Sigmoid colon (tissue), 7 donors: ENCODE measurements around the gene TENT5A. TPM values are rescaled to one million over a fixed set of nuclear protein-coding genes. Genes with fewer than 3 reads are reported as not detected.

Source experiments
- DNase-seq: peaks from one replicate; pipeline ENCODE4 v3.0.0-alpha.2; 2019
- H3K27ac ChIP-seq, 4 donors: fragments of 200-600 bp; sonication (generic); one replicate each; pipeline ENCODE4 v1.5.1; 2016 to 2019; ENCODE audit warnings: mild to moderate bottlenecking in 1 of 4
- H3K27me3 ChIP-seq, 3 donors: fragments of 200-600 bp; sonication (generic); one replicate each; pipeline ENCODE4 v1.5.1; 2019; ENCODE audit warnings: mild to moderate bottlenecking in 1 of 3
- H3K36me3 ChIP-seq, 4 donors: fragments of 200-600 bp; sonication (generic); one replicate each; pipeline ENCODE4 v1.5.1; 2016 to 2019
- H3K4me1 ChIP-seq, 4 donors: fragments of 200-600 bp; sonication (generic); one replicate each; pipeline ENCODE4 v1.5.1; 2017 to 2019
- H3K4me3 ChIP-seq, 4 donors: fragments of 200-600 bp; sonication (generic); one replicate each; pipeline ENCODE4 v1.5.1; 2017 to 2019; ENCODE audit warnings: mild to moderate bottlenecking in 2 of 4, moderate library complexity in 1 of 4
- H3K9me3 ChIP-seq, 4 donors: fragments of 200-600 bp in 3 of 4; sonication (generic) in 3 of 4; one replicate each; pipeline versions ENCODE4 v1.5.1 to v1.6.1; 2013 to 2019
- EP300 ChIP-seq, 4 donors: sonication (generic); formaldehyde crosslinking; IDR thresholded peaks; one replicate each; pipeline ENCODE4 v1.6.1; 2017; ENCODE audit warnings: antibody characterized with exemption in 4 of 4
- POLR2A ChIP-seq, 2 donors: fragments of 450-650 bp; IDR thresholded peaks; one replicate each; pipeline ENCODE4 v1.6.1; 2016; ENCODE audit warnings: antibody characterized with exemption in 2 of 2, mild to moderate bottlenecking in 2 of 2, moderate library complexity in 2 of 2
- POLR2AphosphoS5 ChIP-seq, 4 donors: sonication (generic); formaldehyde crosslinking; IDR thresholded peaks; one replicate each; pipeline ENCODE4 v1.6.1; 2017; ENCODE audit warnings: antibody characterized with exemption in 4 of 4
- WGBS, 2 donors: extraction: QIAGEN DNeasy Blood & Tissue Kit; methylation state at CpG; one replicate each; pipeline ENCODE4 v1.1.7; 2013; 5-methylcytosine and 5-hydroxymethylcytosine counted together
- intact Hi-C: fragments of 100-400 bp; cut with DNase I; formaldehyde crosslinking; loops from one replicate; pipeline ENCODE4 v1.15.1; 2023
- polyA plus RNA-seq, 3 donors: library from polyadenylated mRNA; stranded (reverse); fragments of 200-250 nt; gene quantifications; one replicate each; pipeline ENCODE4 v1.2.3, GENCODE V29; 2013
- total RNA-seq, 4 donors: library from RNA; depleted of rRNA; stranded (reverse); fragments of >200 nt; gene quantifications; one replicate each; pipeline ENCODE4 v1.1.0, GENCODE V29; 2016
- TF ChIP-seq, protein P1 (sequence below), 4 experiments: fragments of 450-650 bp in 3 of 4; fragments of 200-600 bp in 1 of 4; IDR thresholded peaks; one replicate each; pipeline ENCODE4 v1.5.1; 2016 to 2019; ENCODE audit warnings: antibody characterized with exemption in 4 of 4, mild to moderate bottlenecking in 3 of 4, moderate library complexity in 2 of 4
- donor health status: healthy with polysubstance abuse.
- donor health status: Bipolar disorder and iron deficiency.
- donor health status: healthy.

TENT5A gene
- total and polyA plus RNA-seq, 7 donors: 7.5 to 29.3 (median 18.3) TPM

DNA sequence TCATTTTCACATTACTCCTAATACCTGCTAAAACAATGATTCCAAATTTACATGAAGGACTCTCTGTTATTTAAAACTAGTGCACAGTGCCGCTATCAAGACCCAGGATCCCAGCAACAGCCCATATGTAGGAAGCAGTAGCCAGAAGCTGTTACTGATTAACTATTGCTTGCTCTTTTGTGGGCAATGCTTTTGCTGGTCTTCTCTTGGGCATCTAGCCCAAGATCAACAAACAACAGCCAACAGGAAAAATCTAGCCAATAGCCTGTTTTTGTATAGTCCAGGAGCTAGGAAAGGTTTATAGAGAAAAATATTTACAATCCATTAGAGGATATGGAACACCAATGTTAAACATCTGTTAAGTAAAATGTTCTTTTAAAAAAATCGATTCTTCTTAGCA is 22.1 kb upstream of the TENT5A start:
- no peaks in the 10 kb centered on the region for H3K36me3 ChIP-seq
- intact Hi-C loops: no loop called here
- H3K4me1 ChIP-seq: no peaks in the 10 kb centered on the region
- WGBS, 2 donors: 11 to 60% methylated on average over 2 of the region's 2 CpGs
- H3K27ac ChIP-seq: no peak overlapping the region
- TF ChIP-seq POLR2A (IDR thresholded peaks at IDR 0.05): no peak
- no peak for TF ChIP-seq EP300 (IDR thresholded peaks at IDR 0.05)
- TF ChIP-seq, protein P1, sequence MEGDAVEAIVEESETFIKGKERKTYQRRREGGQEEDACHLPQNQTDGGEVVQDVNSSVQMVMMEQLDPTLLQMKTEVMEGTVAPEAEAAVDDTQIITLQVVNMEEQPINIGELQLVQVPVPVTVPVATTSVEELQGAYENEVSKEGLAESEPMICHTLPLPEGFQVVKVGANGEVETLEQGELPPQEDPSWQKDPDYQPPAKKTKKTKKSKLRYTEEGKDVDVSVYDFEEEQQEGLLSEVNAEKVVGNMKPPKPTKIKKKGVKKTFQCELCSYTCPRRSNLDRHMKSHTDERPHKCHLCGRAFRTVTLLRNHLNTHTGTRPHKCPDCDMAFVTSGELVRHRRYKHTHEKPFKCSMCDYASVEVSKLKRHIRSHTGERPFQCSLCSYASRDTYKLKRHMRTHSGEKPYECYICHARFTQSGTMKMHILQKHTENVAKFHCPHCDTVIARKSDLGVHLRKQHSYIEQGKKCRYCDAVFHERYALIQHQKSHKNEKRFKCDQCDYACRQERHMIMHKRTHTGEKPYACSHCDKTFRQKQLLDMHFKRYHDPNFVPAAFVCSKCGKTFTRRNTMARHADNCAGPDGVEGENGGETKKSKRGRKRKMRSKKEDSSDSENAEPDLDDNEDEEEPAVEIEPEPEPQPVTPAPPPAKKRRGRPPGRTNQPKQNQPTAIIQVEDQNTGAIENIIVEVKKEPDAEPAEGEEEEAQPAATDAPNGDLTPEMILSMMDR (IDR thresholded peaks at IDR 0.05): no peak
- no peak for TF ChIP-seq POLR2AphosphoS5 (IDR thresholded peaks at IDR 0.05)
- no peaks in the 10 kb centered on the region for H3K9me3 ChIP-seq
- H3K4me3 ChIP-seq: no peak overlapping the region
- DNase-seq: no peak
- H3K27me3 ChIP-seq: no peaks in the 10 kb centered on the region

DNA sequence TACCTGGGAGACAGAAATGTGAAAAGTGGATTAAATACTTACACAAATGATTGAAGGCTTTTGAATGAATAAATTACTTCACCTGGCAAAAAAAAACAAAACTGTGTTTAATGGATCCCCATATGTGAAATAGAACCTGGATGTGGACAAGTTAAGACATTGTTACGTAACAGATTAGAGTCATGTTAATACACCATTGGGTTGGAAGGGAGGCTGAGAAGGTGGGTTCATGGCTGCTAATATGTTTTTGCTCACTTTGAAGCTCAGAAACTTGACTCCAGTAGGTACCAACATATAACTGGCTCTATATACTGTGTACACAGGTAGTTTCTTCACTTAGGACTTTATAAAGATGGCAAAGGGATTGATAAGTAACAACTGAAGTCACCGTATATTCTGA is 21.4 kb upstream of the TENT5A start:
- Histone ChIP-seq H3K27me3 (no peaks in the 10 kb centered on the region), H3K4me1 (no peaks in the 10 kb centered on the region), H3K9me3 (no peaks in the 10 kb centered on the region), H3K27ac (no peak overlapping the region), H3K36me3 (no peaks in the 10 kb centered on the region), H3K4me3 (no peak overlapping the region)
- no peak for DNase-seq
- TF ChIP-seq, protein P1 (IDR thresholded peaks at IDR 0.05): no peak
- TF ChIP-seq POLR2AphosphoS5 (IDR thresholded peaks at IDR 0.05) (no peak), POLR2A (IDR thresholded peaks at IDR 0.05) (no peak), EP300 (IDR thresholded peaks at IDR 0.05) (no peak)
- intact Hi-C loops: no loop called here
- 97% methylated on average over 2 of the region's 2 CpGs for WGBS, 2 donors

DNA sequence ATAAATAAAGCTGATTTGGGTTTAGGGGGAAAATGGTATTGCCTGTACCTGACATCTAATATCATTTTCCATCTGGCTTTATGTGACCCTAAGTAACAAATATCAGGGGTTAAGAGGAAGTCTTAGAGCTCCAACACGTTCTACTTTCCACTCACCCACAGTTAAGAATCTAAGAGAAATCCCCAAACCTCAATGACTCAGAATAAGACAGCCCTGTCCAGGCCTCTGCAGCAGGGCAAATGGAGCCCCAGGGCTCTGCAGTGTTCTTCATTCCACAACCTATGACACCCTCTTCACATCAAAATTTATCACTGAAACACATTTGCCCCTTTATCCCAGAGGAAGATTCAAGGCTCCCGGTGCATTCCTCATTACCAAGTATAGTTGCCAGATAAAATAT is 20.3 kb upstream of the TENT5A start:
- TF ChIP-seq POLR2A (IDR thresholded peaks at IDR 0.05): no peak
- no peak for TF ChIP-seq EP300 (IDR thresholded peaks at IDR 0.05)
- TF ChIP-seq, protein P1 (IDR thresholded peaks at IDR 0.05): no peak
- TF ChIP-seq POLR2AphosphoS5 (IDR thresholded peaks at IDR 0.05): no peak
- Histone ChIP-seq H3K4me3 (no peak overlapping the region), H3K4me1 (no peaks in the 10 kb centered on the region), H3K27ac (no peak overlapping the region), H3K27me3 (no peaks in the 10 kb centered on the region), H3K9me3 (no peaks in the 10 kb centered on the region), H3K36me3 (no peaks in the 10 kb centered on the region)
- 64 to 78% methylated on average over 2 of the region's 2 CpGs for WGBS, 2 donors
- intact Hi-C loops: no loop called here
- DNase-seq: no peak

DNA sequence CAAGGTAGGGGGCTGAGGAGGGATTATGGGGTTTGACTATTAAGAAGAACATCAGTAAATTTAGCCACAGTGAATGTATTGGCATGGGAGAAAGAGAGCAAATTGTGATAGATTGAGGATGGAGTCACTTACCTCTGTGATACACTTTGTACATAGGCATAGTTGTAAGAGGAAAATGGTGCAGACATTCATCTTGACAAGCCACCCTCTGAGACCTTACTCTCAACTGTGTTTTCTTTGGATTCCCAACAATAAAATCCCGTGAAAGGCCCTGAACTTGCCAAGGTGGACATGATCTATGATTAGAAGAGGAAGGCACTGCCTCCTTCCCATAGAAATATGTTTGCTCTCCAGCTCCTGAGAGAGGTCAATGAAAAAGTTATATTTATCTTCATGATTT is 18.6 kb upstream of the TENT5A start:
- H3K9me3 ChIP-seq: no peaks in the 10 kb centered on the region
- H3K27me3 ChIP-seq: no peaks in the 10 kb centered on the region
- H3K36me3 ChIP-seq: no peaks in the 10 kb centered on the region
- no peak overlapping the region for H3K27ac ChIP-seq
- peaks cover 0 to 8% (median 0%) of the 10 kb centered on the region in 4 donors for H3K4me1 ChIP-seq
- intact Hi-C loops: no loop called here
- no peak for DNase-seq
- H3K4me3 ChIP-seq: no peak overlapping the region
- TF ChIP-seq POLR2AphosphoS5 (IDR thresholded peaks at IDR 0.05): no peak
- no peak for TF ChIP-seq POLR2A (IDR thresholded peaks at IDR 0.05)
- no peak for TF ChIP-seq EP300 (IDR thresholded peaks at IDR 0.05)
- TF ChIP-seq, protein P1 (IDR thresholded peaks at IDR 0.05): no peak
- 71 to 83% methylated on average over 1 of the region's 1 CpG for WGBS, 2 donors

DNA sequence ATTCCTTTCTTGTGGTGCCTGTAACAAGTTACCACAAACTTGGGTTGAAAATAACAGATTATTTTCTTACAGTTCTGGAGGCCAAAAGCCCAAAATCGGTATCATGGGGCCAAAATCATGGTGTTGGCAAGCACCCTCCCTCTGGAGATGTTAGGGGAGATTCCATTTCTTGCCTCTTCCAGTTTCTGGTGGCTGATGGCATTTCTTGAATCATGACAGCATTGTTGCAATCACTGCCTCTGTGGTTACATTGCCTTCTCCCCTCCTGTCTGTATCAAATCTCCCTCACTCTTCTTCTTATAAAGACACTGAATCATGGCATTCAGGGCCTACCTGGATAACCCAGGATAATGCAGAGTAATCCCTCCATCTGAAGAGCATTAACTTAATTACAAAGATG is 17.9 kb upstream of the TENT5A start:
- intact Hi-C loops: no loop called here
- Histone ChIP-seq H3K36me3 (no peaks in the 10 kb centered on the region), H3K4me1 (peaks cover 0 to 8% (median 0%) of the 10 kb centered on the region in 4 donors), H3K27ac (no peak overlapping the region), H3K9me3 (no peaks in the 10 kb centered on the region), H3K4me3 (no peak overlapping the region), H3K27me3 (no peaks in the 10 kb centered on the region)
- DNase-seq: no peak
- TF ChIP-seq, protein P1 (IDR thresholded peaks at IDR 0.05): no peak
- TF ChIP-seq EP300 (IDR thresholded peaks at IDR 0.05): no peak
- no peak for TF ChIP-seq POLR2A (IDR thresholded peaks at IDR 0.05)
- no peak for TF ChIP-seq POLR2AphosphoS5 (IDR thresholded peaks at IDR 0.05)
- whole genome bisulfite sequencing, 2 donors: 78 to 86% methylated on average over 1 of the region's 1 CpG
